Lung (tissue), 12 donors: Measurements from ENCODE around the gene NIPSNAP3A. TPM values are rescaled to one million over a fixed set of nuclear protein-coding genes. Genes with fewer than 3 reads are reported as not detected.

ENCODE experiments used
- ATAC-seq: fragments of 200-7000 bp; cut with Tn5 transposase; one replicate; pipeline ENCODE4 v1.9.1; 2020; ENCODE audit warnings: moderate number of reproducible peaks; ENCODE audit not compliant: insufficient read depth, low FRiP score
- DNase-seq, 3 donors: peaks; one replicate each; pipeline ENCODE4 v3.0.0-alpha.2; 2013 to 2017
- H3K27ac ChIP-seq, 2 donors: one replicate each; pipeline ENCODE4 v1.5.1; 2013; ENCODE audit warnings: mild to moderate bottlenecking in 2 of 2, moderate library complexity in 2 of 2, control low read depth in 1 of 2, inconsistent platforms in 1 of 2, low read depth in 1 of 2, low read length in 1 of 2
- H3K27me3 ChIP-seq, 3 donors: one replicate each; pipeline ENCODE4 v1.5.1; 2013; ENCODE audit warnings: low read length in 2 of 3; ENCODE audit not compliant: control insufficient read depth in 3 of 3, insufficient read depth in 3 of 3
- H3K36me3 ChIP-seq, 4 donors: one replicate each; pipeline ENCODE4 v1.5.1; 2013; ENCODE audit warnings: low read length in 4 of 4, mild to moderate bottlenecking in 1 of 4, moderate library complexity in 1 of 4; ENCODE audit not compliant: control insufficient read depth in 4 of 4, insufficient read depth in 4 of 4
- H3K4me1 ChIP-seq, 5 donors: one replicate each; pipeline ENCODE4 v1.5.1; 2013; ENCODE audit warnings: low read length in 5 of 5, mild to moderate bottlenecking in 2 of 5, moderate library complexity in 1 of 5; ENCODE audit not compliant: control insufficient read depth in 5 of 5, insufficient read depth in 5 of 5
- H3K4me3 ChIP-seq: one replicate; pipeline ENCODE4 v1.5.1; 2013; ENCODE audit warnings: mild to moderate bottlenecking, control low read depth, moderate library complexity
- H3K9ac ChIP-seq, 2 donors: one replicate each; pipeline ENCODE4 v1.5.1; 2013; ENCODE audit warnings: low read length in 2 of 2, control low read depth in 1 of 2; ENCODE audit not compliant: insufficient read depth in 1 of 2
- H3K9me3 ChIP-seq, 4 donors: one replicate each; pipeline ENCODE4 v1.5.1; 2013; ENCODE audit warnings: low read length in 3 of 4, mild to moderate bottlenecking in 1 of 4, moderate library complexity in 1 of 4; ENCODE audit not compliant: control insufficient read depth in 4 of 4, insufficient read depth in 3 of 4
- WGBS, 2 donors: extraction: QIAGEN DNeasy Blood & Tissue Kit; methylation state at CpG; one replicate each; pipeline ENCODE4 v1.1.7; 2013; 5-methylcytosine and 5-hydroxymethylcytosine counted together
- polyA plus RNA-seq, 2 donors: library from polyadenylated mRNA; stranded (reverse); fragments of 200-250 nt; gene quantifications; one replicate each; pipeline ENCODE4 v1.2.1, GENCODE V29; 2013
- total RNA-seq, 2 donors: library from RNA; depleted of rRNA in 1 of 2; stranded (reverse); fragments of >200 nt in 1 of 2; gene quantifications; one replicate each; pipeline ENCODE4 v1.2.1, GENCODE V29; 2014 to 2021
- TF ChIP-seq, protein P1 (sequence below): IDR thresholded peaks from 2 replicates; pipeline ENCODE4 v1.5.1; 2012; ENCODE audit warnings: mild to moderate bottlenecking; ENCODE audit errors: control extremely low read depth, extremely low read depth
- donor health status: control.
- donor health status: control.
- donor health status: Bipolar disorder and iron deficiency.
- donor health status: healthy.
- donor health status: DM: yes; HTN: yes; CAD: no.

Gene NIPSNAP3A
- total and polyA plus RNA-seq, 4 donors = 18.9 to 49.5 (median 21.8) TPM

- TF ChIP-seq, protein P1, sequence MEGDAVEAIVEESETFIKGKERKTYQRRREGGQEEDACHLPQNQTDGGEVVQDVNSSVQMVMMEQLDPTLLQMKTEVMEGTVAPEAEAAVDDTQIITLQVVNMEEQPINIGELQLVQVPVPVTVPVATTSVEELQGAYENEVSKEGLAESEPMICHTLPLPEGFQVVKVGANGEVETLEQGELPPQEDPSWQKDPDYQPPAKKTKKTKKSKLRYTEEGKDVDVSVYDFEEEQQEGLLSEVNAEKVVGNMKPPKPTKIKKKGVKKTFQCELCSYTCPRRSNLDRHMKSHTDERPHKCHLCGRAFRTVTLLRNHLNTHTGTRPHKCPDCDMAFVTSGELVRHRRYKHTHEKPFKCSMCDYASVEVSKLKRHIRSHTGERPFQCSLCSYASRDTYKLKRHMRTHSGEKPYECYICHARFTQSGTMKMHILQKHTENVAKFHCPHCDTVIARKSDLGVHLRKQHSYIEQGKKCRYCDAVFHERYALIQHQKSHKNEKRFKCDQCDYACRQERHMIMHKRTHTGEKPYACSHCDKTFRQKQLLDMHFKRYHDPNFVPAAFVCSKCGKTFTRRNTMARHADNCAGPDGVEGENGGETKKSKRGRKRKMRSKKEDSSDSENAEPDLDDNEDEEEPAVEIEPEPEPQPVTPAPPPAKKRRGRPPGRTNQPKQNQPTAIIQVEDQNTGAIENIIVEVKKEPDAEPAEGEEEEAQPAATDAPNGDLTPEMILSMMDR = no peak
- WGBS, 2 donors = 67 to 68% methylated on average over 3 of the region's 3 CpGs
Measured at GRCh38 chr9:104808035-104808614, 60.6 kb downstream of the NIPSNAP3A start.

More at GRCh38 chr9:104808035-104808614, 60.6 kb downstream of the NIPSNAP3A start:
- no peak for ATAC-seq
- Histone ChIP-seq H3K27me3 (no peaks in the 10 kb centered on the region), H3K9ac (no peak overlapping the region), H3K36me3 (peaks cover 13 to 50% (median 26%) of the 10 kb centered on the region in 4 donors), H3K9me3 (no peaks in the 10 kb centered on the region), H3K4me1 (no peaks in the 10 kb centered on the region), H3K27ac (no peak overlapping the region), H3K4me3 (no peak overlapping the region)
- DNase-seq = peak; percentile 35 to 57 (median 45)

Other genes starting within 250 kb of the NIPSNAP3A start
- gene OR13F1, start 243.4 kb upstream of the NIPSNAP3A start, total RNA-seq = not detected
- gene OR13F1, start 243.4 kb upstream of the NIPSNAP3A start, polyA plus RNA-seq = not detected
- not detected for gene OR13C4, start 220.5 kb upstream of the NIPSNAP3A start, total RNA-seq
- not detected for gene OR13C4, start 220.5 kb upstream of the NIPSNAP3A start, polyA plus RNA-seq
- gene OR13C3, start 210.8 kb upstream of the NIPSNAP3A start, total RNA-seq = not detected
- not detected for gene OR13C3, start 210.8 kb upstream of the NIPSNAP3A start, polyA plus RNA-seq
- not detected for gene OR13C8, start 178.5 kb upstream of the NIPSNAP3A start, total RNA-seq
- gene OR13C8, start 178.5 kb upstream of the NIPSNAP3A start, polyA plus RNA-seq = not detected
- gene OR13C5, start 148.3 kb upstream of the NIPSNAP3A start, total RNA-seq = not detected
- not detected for gene OR13C5, start 148.3 kb upstream of the NIPSNAP3A start, polyA plus RNA-seq
- not detected for gene OR13C2, start 142.1 kb upstream of the NIPSNAP3A start, total RNA-seq
- not detected for gene OR13C2, start 142.1 kb upstream of the NIPSNAP3A start, polyA plus RNA-seq
- gene OR13C9, start 129.5 kb upstream of the NIPSNAP3A start, total RNA-seq = not detected
- not detected for gene OR13C9, start 129.5 kb upstream of the NIPSNAP3A start, polyA plus RNA-seq
- gene OR13D1, start 53.2 kb upstream of the NIPSNAP3A start, total RNA-seq = not detected
- not detected for gene OR13D1, start 53.2 kb upstream of the NIPSNAP3A start, polyA plus RNA-seq
- gene NIPSNAP3B, start 16.4 kb downstream of the NIPSNAP3A start, total RNA-seq = 1 to 10 TPM; 1.5 to 4.3 TPM
- gene NIPSNAP3B, start 16.4 kb downstream of the NIPSNAP3A start, polyA plus RNA-seq = 1 to 10 TPM in 1 of 2 donors, under 1 TPM in 1; 0.85 to 1.5 TPM
- 100 to 1,000 TPM in 1 of 2 donors, 10 to 100 TPM in 1; 19.1 to 140 TPM for gene ABCA1, start 180.5 kb downstream of the NIPSNAP3A start, total RNA-seq
- gene ABCA1, start 180.5 kb downstream of the NIPSNAP3A start, polyA plus RNA-seq = 10 to 100 TPM in 1 of 2 donors, 1 to 10 TPM in 1; 5.4 to 14.4 TPM